ENCODE data around the gene SEPTIN10.

DNA sequence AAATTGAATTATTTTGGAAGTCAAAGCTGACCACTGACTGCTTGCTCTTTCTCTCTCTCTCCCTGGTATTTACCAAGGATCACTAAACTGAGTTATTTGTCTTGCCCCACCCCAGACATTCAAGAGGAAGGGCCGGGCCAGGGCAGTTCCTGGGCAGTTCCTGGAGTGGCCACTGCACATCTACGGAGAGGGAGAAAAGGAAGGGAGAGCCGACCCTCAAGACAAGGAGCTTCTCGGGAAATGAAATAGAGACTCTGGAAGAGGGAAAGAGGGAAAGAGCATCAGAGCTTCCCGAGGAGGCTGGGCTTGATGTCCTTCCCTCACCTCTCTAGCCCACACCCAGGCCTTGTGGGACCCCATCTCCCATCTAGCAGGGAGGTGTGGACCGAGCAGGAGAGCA, 83.1 kb downstream of the SEPTIN10 start:
- TF ChIP-seq GATA3 (IDR thresholded peaks at IDR 0.05; ENCODE audit: low read depth, low read length) (no peak), GATA2 (IDR thresholded peaks at IDR 0.05; ENCODE audit: low read depth, low read length) (no peak)

All from SH-SY5Y (cell line).